ENCODE results near the gene ZKSCAN5. TPM values are rescaled to one million over a fixed set of nuclear protein-coding genes. Genes with fewer than 3 reads are reported as not detected.

ZKSCAN5 gene
- total RNA-seq, 1 experiment from 2014 or later: 15.5 TPM

- Mint-ChIP-seq H3K4me1 (peaks cover 19% of the 10 kb centered on the region), H3K9me3 (no peaks in the 10 kb centered on the region), H3K27ac (no peak overlapping the region; the same call in 1 of the 2 replicates), H3K36me3 (peaks cover 44% of the 10 kb centered on the region), H3K27me3 (ENCODE audit: low read depth) (no peaks in the 10 kb centered on the region), H3K4me3 (no peak overlapping the region)
- ChIA-PET CTCF (no interaction called here), POLR2A (no interaction called here)
- no peak for ATAC-seq
- no peak for TF ChIP-seq TEAD4 (CRISPR knock-in tag; IDR thresholded peaks at IDR 0.05)
- no peak for DNase-seq (ENCODE audit: low spot score)
These were observed 68.8 kb downstream of the ZKSCAN5 start for GRCh38 chr7:99573257-99573656.

- DNase-seq (ENCODE audit: low spot score): no peak
- TF ChIP-seq GRHL2 (CRISPR knock-in tag; IDR thresholded peaks at IDR 0.05; ENCODE audit: insufficient replicate concordance, severe bottlenecking) (no peak), JAZF1 (CRISPR knock-in tag; IDR thresholded peaks at IDR 0.05) (no peak), ZNF232 (CRISPR knock-in tag; IDR thresholded peaks at IDR 0.05) (no peak), ZNF138 (CRISPR knock-in tag; conservative IDR thresholded peaks at IDR 0.05) (no peak), CDX4 (CRISPR knock-in tag; IDR thresholded peaks at IDR 0.05; ENCODE audit: borderline replicate concordance) (no peak), ATF6 (CRISPR knock-in tag; IDR thresholded peaks at IDR 0.05) (no peak), HMGXB4 (CRISPR knock-in tag; IDR thresholded peaks at IDR 0.05) (no peak), ZNF281 (CRISPR knock-in tag; IDR thresholded peaks at IDR 0.05) (no peak), MXD4 (CRISPR knock-in tag; IDR thresholded peaks at IDR 0.05; ENCODE audit: borderline replicate concordance) (no peak), EMX1 (CRISPR knock-in tag; IDR thresholded peaks at IDR 0.05) (no peak), MLX (CRISPR knock-in tag; IDR thresholded peaks at IDR 0.05) (no peak), OVOL2 (CRISPR knock-in tag; IDR thresholded peaks at IDR 0.05; ENCODE audit: borderline replicate concordance) (no peak), MYBL2 (CRISPR knock-in tag; IDR thresholded peaks at IDR 0.05) (no peak), CTCF (IDR thresholded peaks at IDR 0.05) (no peak), ERG (CRISPR knock-in tag; IDR thresholded peaks at IDR 0.05) (no peak), ZNF121 (CRISPR knock-in tag; IDR thresholded peaks at IDR 0.05) (no peak), PREB (CRISPR knock-in tag; IDR thresholded peaks at IDR 0.05; ENCODE audit: borderline replicate concordance) (no peak), PRRX2 (CRISPR knock-in tag; IDR thresholded peaks at IDR 0.05) (no peak), ZNF219 (CRISPR knock-in tag; IDR thresholded peaks at IDR 0.05; ENCODE audit: borderline replicate concordance) (no peak)
- H3K36me3 Mint-ChIP-seq: peaks cover 28% of the 10 kb centered on the region
- no peak overlapping the region for H3K4me3 Mint-ChIP-seq
- H3K4me1 Mint-ChIP-seq: peaks cover 28% of the 10 kb centered on the region
- ChIA-PET POLR2A (no interaction called here), CTCF (no interaction called here)
- H3K9me3 Mint-ChIP-seq: no peaks in the 10 kb centered on the region
- H3K27ac Mint-ChIP-seq: peak overlapping the region; percentile 78; the same call in 1 of the 2 replicates
- H3K27me3 Mint-ChIP-seq (ENCODE audit: low read depth): no peaks in the 10 kb centered on the region
- no peak for ATAC-seq
These were observed 71.8 kb downstream of the ZKSCAN5 start for GRCh38 chr7:99576251-99576650.
